HG03103 (cell line): ENCODE data around the gene NRCAM.
A peak's percentile ranks its signal among the peaks of the same experiment; 100 is the strongest.

ENCODE experiments used
- ATAC-seq: cut with Tn5 transposase; IDR thresholded peaks from one replicate; pipeline ENCODE4 v1.9.1; 2021; ENCODE audit warnings: low read depth; ENCODE audit not compliant: unreplicated experiment

The NRCAM gene

DNA sequence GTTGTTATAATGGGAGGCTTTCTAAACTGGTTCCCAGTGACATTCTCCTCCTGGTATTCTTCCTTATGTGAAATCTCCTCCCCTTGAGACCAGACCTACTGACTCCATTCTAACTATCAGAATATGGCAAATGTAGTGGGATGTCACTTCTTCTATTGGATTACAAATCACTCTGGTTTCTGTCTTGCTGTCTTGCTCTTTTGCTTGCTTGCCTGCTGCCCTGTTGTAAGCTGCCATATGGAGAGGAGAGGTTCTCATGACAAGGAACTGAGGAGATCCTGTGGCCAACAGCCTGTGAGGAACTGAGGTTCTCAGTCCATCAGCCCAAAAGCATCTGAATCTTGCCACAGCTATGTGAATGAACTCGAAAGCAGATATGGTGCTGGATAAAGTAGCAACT is 4.7 kb upstream of the NRCAM start:
- no peak for ATAC-seq

DNA sequence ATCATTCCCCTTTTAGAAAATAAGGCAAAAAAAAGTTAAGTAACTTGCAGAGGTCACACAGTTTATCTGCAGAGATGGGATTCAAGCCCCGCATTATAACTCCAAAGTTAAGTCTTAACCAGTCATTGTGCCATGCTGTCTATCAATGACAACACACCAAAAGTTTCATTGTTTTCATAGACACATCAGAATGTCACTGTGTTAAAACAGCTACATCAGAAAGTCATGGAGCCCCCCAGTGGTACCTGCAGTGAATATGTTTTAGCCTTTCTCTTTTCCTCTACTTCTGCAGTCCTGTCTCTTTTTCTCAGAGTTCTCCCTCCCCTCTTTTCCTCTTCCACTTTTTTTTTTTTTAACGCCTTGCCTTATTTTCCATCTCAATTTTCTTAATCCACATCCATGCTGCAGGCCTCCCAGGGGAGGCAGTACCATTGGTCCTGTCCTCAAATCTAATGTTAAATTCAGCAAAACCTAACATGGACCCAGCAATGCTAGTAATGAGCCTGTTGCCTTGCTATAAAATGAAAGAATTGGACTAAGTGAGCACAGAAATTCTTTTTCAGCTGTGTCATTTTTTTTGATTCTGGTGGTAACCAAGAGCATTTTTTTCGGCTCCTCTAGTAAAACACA is 3.8 kb upstream of the NRCAM start:
- ATAC-seq: no peak

DNA sequence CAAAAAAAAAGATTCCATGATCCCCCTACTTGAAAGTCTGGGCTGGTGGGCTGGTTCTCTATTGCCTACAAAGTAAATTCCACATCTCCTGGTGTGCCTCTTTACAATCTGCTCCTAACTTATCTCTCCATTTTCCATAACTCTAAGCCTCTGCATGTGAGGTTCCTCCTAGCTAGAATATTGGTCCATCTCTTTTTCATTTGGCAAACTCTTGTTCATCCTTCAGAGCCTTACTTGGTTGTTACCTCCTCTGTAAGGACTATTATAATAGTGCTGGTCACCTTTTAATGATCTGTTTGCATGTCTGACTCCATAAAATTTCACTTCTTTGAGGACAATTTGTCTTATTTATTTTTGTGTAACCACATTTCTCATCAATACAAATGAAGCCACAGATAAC is 1.6 kb upstream of the NRCAM start:
- ATAC-seq: no peak

DNA sequence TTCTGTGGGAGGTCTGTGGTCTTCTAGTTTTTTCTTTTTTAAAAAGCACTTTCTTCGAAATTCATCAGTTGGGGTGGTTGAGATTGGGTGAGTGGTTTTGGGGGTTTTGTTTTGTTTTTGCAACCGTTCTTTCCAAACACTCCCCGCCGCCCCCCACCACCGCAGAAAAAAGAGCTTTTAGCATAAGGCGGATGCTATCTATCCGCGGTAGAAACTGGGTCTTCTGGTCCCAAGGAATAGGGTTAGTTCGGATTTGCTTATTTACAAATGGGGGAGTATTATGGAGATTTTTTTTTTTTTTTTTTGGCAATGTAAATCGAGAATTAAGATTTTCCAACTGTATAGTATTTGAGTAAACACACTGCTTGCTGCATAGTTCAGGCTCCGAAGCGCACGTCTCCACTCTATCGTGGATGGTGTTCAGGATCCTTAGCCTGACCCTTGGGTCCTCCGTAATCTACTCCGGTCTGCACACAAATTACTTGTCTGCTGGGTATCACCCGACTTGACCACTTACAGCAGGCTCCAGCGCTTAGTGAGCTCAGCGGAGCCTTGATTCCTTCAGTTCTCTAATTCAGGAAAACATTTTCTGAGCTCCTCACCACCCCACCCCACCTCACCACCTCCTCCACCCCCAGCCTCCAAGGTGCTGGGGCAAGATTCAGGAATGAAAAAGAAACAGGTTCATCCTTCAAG is 757 bp upstream of the NRCAM start:
- no peak for ATAC-seq

DNA sequence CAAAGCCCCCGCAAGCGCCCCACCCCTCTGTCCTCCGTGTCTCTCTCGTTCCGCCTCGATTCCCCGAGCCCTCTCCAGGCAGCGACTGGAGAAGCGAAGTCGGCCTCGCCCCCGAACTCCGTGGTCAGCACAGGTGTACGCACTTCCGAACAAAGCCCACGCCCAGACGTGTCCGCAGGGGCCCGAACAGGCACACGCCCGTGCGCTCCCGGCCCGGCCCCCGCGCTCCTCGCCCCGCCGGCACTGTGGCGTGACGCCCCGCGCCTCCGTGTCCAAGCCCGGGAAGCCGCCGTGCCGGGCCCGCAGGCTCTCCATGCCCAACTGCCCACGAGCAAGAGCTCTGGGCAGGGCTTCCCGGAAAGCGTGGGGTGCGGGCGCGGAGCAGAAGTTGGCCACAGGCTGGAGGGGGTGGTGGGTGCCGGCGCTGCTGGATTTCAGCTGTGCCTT is 662 bp downstream of the NRCAM start:
- no peak for ATAC-seq

DNA sequence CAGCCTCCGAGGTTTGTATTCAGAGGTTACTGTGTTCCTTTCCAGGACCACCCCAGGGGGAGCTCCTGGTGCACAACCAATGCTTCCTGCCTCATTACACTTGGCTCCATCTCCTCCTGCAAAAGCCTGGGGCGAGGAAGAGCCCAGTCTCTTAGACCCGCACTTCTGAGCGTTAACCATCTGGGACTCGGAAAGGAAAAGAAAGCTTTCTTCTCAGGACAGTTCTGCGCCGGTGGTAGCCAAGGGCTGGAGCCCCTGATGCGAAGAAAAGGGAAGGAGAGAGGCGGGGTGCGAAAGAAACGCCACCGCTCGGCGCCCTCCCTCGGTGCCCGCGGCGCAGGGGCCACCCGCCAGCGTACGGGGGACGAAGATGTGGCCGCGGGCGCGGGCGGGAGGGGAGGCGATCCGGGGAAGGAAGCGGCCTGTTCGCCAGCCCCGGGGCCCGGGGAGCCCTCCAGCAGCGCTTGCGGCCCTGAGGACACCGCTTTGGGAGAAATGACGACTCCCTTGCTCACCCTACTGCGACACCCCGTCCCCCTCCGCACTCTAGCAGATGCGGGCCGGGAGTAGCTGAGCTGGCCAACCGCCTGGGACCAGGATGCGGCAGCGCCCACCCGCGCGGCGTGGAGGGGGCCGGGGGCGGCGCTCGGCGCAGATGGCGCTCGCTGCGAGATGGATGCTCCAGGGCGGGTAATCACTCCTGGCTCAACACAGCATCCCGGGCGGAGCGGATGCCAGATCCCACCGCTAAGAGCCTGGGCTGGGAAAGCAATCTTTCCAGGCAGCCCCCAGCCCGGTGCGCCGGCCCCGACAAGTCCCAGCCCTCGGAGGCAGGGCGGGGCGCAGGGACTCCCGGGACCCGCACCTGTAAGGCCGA is 1.3 kb downstream of the NRCAM start:
- no peak for ATAC-seq

DNA sequence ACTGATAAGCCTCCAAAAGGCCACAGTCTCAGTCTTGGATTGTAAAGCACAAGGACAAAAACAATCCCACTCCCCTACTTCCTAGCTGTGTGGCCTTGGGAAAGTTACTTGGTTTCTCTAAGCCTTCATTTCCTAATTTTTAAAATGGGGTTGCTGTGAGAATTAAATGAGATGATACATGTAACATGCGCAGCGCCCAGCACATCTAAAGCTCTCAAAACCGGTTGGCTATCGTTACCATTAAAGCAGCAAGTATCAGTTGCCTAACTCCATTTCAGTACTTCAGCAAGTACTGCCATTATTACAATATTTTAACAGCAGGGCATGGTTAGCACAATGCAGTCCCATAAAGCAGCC is 1.9 kb downstream of the NRCAM start:
- ATAC-seq: no peak

DNA sequence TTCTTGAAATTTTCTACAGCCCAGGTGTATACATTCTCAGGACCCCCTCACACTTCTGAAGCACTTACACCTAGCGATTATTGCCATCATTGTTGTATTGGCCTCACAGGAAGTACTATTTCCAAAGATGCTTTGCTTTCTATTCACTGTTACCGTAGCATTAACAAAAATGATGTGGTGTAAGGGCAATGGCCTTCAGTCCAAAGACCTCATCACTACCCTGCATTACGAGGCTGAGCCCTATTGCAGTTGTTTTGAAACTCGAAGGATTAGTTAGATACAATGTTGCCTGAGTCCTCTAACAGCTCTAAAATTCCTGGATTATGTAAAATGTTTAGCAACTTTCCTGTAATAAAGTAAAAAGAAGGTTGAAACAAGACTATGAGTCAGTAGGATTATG is 2.9 kb downstream of the NRCAM start:
- no peak for ATAC-seq

DNA sequence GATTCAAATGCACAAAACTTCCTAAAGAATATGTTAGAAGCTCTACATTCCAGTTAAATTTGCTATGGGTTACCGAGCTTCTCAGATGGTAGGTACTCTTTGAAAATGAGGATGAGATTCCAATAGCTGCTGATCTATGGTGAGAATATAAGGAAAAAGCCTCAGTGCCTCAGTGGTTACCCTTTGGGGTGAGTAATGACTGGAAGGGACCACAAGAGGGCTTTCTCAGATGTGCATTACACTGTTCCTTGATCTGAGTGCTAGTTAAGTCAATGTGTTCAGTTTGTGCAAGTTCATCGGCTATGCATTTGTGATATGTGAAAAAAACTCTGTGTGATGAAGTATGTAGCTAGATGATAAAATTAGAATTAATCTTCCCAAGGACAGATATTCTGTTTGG is 3.5 kb downstream of the NRCAM start:
- ATAC-seq: peak; percentile 59

DNA sequence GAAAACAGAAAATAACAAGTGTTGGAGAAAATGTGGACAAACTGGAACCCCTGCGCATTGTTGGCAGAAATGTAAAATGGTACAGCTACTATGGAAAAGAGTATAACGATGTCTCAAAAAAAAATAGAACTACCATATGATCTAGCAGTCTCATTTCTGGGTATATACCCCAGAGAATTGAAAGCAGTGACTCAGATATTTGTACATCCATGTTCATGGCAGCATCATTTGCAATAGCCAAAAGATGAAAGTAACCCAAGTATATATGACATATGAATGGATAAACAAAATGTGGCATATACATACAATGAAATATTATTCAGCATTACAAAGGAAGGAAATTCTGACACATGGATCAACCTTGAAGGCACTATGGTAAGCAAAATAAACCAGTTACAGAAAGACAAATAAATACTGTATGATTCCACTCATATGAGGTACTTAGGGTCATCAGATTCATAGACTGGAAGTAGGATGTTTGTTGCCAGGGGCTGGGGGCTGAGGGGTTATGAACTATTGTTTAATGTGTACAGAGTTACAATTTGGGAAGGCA is 4.9 kb downstream of the NRCAM start:
- ATAC-seq: no peak

DNA sequence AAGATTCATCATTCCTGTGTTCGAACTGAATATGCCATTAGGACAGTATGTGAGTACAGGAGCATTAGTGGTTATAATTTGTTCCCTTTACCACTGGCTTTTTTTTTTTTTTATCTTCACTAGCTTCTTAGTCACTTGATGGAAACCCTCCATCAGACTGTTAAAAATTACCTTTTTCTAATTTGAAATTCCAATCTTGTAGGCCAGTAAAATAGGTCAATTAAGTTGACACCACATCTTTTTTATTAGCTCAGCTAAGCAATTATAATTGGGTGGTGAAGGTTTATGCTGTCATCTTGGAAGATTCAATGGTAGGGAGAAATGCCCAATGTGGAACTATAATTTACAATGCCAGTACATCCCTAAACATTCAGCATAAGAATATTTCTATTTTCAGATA is 6.1 kb downstream of the NRCAM start:
- ATAC-seq: no peak

DNA sequence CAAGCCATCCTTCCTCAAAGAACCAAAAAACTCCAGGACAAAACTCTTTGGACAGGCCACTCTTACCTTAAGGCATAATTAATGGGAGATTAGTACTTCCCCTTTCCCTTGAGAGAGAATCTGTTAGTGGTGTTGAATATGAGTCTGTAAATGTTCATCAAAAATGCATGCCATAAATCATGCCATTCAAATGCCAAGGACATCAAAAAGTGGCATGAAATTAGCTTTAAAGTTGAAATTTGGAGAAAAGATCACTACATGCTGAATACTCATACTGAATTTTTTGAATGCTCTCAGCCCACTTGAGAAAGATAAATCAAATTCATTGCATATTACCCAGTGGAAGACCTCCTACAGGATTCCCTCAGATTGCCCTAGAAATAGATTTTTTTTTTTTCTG is 6.7 kb downstream of the NRCAM start:
- no peak for ATAC-seq

DNA sequence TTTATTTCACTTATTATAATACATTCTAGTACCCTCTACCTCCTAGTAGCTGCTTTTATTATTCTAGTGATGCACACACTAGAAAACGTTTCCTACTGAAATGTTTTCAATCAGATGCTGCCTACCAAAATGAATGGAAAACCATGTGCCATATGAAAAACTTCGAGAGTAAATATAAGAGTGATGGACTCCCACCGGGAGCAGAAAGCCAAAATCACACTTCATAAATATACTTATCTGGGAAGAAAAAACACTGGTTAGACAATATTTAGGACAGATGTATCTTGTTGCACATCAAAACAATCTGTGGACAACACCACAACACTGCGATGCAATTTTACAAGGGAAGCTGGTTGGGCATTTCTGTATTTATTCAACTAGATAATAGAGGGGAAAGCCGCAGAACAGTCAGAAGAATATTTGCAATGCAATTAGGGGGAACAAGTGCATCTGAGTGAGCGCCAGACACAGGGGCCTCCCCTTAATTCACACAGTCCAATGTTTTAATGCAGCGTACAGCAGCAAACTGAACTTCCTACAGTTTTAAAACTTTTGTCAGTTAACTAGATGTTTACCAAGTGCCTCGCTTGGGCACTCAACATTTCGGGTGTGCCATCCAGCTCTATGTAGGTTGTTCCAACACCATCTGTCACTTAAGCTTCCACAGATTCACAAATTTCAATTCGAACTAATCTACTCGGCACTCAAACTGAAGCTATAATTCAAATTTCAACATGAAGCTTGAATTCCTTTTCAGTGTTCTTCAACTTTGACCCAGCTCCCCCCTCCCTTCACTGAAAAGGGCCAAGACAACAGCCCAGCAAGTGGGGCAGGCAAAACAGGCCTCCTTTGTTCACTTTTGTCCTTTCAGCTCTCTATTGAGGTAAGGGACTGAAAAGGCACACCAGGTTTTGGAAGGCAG is 7.4 kb downstream of the NRCAM start:
- ATAC-seq: no peak

DNA sequence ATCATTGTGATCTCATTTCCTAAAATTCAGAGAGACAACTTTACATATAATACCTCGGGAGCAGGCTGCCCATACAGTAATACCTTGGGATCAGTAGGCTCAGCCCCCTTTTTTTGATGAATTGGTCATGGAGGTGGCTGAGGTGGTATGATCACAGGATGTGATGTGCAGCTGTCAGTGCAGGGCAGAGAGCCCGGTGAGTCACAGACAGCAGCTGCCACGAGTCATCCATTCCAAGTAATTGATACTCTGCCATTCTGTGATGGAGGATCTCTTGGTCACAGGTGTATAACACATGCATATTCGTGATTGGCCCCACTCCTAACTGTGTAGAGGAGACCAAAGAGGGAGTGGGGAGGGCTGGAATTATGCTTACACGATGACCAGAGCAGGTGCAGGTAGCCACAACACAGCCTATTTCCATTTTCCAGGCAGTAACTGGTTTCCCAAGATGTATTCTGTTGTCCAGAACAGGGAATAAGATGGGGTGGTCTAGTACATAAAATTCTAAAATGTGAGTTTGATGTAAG is 14.1 kb downstream of the NRCAM start:
- no peak for ATAC-seq

DNA sequence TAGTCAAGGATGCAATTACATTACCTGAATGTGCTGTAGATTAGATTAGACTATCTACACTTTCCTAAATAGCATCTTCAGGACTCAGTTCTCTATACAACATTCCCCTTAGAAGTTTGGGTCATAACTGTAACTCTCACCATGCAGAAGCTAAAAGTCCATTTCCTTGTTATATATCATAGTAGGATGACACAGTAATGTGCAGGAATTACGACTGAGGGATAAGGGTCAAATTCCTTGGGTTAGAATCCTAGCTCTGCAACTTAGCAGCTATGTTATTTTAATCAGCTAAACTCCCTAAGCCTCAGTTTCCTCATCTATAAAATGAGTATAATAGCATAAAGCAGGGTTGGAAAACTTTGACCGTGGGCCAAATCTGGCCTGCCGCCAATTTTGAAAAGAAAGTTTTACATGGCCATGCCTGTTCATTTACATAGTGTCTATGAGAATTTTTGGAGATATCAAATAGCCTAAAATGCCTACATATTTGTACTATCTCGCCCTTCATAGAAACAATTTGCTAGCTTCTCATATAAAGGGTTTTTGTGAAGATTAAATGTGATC is 14.8 kb downstream of the NRCAM start:
- ATAC-seq: no peak

DNA sequence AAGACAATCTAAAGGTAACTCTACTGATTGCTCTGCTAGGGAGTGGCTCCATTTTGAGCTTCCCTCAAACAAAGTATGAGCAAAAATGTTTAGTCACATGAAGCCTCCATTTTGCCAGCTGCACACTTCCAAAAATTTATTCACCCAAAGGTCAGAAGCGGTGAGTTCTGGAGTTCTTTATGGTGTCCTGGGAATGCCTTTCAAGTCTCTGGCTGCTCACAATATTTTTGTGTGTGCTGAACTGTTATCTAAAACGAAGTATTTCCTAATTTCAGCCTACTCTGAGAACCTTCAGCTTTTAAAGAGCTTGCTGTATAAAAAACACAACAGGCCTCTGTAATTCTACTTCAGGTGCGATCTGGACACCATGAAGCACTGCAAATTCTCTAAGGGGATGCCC is 15.6 kb downstream of the NRCAM start:
- no peak for ATAC-seq

DNA sequence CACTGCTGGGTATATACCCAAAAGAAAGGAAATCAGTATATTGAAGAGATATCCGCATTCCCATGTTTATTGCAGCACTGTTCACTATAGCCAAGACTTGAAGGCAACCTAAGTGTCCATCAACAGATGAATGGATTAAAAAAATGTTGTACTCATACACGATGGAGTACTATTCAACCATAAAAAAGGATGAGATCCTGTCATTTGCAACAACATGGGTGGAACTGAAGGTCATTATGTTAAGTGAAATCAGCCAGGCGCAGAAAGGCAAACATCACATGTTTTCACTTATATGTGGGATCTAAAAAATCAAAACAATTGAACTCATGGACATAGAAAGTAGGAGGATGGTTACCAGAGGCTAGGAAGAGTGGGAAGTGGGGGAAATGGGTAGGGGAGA is 19.3 kb downstream of the NRCAM start:
- no peak for ATAC-seq

DNA sequence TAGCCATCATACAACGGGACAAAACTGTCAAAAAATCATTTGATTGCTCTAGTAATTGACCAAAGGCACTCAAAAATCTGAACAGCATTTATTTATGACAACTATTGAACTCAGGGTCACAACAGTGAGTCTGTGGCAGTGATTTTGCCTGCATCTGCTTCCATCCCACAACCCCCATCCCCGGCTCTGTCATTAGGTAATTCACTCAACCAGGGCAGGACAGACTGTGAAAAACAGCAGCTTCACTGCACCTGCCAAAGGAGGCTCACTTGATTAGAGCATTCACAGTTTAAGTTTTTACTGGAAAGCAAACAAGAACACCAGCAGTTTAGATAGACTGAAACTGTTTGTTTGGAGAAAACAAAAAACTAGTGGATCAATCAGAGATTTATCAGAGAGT is 22.2 kb downstream of the NRCAM start:
- no peak for ATAC-seq

DNA sequence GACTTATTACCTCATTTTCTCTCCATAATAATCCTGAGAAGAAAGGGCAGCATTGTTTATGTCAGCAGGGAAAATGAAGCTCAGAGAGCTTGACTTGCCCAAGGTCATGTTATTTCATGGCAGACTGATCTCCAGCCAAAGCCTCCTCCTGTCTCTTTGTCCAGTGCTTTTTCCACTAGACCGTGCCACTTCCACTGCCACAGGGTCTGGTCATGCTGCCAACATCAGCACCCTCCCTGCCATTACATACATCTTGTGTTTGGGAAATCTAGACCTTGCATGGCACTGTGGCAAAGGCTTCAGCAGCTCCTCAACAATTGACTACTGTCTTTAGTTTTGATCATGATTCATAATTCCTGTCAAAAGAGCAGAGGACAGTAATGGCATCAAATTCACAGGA is 25.1 kb downstream of the NRCAM start:
- ATAC-seq: no peak

DNA sequence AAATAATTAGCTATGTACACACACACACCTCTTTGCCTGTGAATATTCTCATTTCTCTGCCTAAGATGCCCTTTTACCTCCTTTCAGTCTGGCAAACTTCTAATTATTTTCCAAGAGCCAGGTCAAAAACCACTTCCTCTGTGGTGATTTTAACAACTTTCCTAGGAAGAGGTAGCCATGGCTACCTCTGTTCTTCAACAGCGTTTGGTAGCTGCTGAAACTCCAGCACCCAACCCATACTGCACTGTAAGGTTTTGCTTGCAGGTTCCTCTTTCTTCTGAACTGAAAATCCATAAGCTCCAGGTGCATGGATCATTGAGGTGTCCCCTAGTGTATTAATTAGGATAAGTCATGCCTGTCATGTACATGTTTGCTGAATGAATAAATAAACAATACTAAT is 25.6 kb downstream of the NRCAM start:
- ATAC-seq: no peak
